ENCODE measurements around the gene ARHGAP9.
"Not testable (repeated sequence)": the region's sequence is repeated elsewhere in the genome, so short reads cannot be mapped to it uniquely, and the experiment has no call there.

The ARHGAP9 gene

DNA sequence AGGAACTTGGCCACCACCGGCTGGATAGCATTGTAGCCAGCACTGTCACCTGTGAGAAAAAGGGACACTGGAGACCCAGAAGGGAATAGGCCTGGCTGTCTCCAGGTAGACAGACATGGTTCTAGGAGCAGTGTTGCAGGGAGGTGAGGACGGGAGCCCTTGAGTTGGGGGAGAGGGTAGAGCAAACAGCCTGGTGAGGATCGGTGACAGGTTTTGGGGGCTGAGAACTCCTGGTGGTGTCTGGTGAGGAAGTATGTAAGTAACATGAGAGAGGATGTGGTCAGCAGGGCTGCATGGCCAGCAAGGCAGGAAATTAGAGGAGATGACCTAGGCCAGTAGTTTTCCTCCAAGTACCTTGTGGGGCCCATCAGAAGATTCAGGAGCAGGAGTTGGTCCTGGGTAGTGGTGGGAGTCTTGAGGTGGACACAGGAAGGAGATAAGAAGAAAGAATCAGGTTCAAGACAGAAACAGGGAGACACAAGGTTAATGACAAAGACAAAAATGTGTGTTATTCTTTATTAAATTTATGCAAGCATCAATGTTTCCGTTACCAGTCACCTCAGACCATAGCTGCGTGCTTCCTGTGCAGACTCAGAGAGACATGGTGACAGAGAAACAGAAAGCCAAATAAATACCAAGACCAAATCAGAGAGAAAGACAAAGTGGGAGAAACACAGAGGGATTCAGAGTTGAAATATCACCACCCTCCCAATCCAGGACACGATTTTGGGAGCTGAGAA, at the start of gene ARHGAP9:
ARHGAP9 (minus strand) TSS at position 491 of the 740 bp plus-strand sequence; CDS start at position 31, 460 bp downstream.
- DNase-seq, result peak; percentile 64

DNA sequence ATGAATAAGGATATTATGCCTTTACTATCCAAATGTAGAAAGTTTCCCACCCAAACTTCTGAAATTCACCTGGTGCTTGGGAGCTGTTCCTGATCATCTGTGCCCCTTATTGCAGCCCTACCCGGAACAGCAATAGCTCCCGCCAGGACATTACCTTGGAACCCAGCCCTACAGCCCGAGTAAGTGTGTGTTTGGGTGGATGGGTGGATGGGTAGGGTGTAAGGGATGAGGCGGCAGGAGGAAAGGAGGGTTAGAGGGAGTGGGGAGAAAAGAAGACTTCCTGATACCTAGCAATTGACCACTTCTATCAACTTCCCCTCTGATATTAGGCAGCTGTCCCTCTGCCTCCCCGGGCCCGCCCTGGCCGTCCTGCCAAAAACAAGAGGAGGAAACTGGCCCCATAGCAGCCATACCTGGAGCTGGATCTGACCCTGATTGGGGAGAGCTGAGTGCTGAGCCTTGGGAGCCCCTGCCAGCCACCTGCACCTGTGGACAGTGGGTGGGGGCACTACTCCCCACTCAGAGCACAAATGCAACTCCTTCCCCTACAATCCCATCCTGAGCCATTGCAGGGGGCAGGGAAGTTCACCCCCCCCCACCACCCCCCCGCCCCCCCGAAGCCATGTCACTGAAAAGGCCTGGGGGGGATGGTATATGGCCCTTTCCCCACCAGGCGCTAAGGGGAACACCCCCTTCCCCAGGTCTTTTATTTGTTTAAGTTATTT, 49.3 kb upstream of the ARHGAP9 start:
- no peak for DNase-seq

DNA sequence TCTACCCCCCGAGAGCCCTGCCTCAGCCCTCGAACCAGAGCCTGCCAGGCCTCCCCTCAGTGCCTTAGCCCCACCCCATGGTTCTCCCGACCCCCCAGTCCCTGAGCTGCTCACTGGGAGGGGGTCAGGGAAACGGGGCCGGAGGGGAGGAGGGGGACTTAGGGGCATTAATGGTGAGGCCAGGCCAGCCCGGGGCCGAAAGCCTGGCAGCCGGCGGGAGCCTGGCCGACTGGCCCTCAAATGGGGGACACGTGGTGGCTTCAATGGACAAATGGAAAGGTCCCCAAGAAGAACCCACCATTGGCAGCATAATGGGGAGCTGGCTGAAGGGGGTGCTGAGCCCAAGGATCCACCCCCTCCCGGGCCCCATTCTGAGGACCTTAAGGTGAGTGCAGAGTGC, 48.5 kb upstream of the ARHGAP9 start:
- no peak for DNase-seq

- no peak for DNase-seq
Observed at GRCh38 chr12:57527184-57527583, 47.5 kb upstream of the ARHGAP9 start.

- DNase-seq, result no peak
Observed at GRCh38 chr12:57526477-57527126, 46.9 kb upstream of the ARHGAP9 start.

DNA sequence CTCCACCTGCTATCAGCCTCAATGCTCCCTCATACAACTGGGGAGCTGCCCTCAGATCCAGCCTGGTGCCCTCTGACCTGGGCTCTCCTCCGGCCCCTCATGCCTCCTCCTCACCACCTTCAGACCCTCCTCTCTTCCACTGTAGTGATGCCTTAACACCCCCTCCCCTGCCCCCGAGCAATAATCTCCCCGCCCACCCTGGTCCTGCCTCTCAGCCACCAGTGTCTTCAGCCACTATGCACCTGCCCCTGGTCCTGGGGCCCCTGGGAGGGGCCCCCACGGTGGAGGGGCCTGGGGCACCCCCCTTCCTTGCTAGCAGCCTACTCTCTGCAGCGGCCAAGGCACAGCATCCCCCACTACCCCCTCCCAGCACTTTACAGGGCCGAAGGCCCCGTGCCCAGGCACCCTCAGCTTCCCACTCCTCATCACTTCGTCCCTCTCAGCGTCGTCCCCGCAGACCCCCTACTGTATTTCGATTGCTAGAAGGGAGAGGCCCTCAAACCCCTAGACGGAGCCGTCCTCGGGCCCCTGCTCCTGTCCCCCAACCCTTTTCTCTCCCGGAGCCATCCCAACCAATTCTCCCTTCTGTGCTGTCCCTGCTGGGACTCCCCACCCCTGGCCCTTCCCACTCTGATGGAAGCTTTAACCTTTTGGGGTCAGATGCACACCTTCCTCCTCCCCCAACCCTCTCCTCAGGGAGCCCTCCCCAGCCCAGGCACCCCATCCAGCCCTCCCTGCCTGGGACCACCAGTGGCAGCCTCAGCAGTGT, 46.1 kb upstream of the ARHGAP9 start:
- no peak for DNase-seq

DNA sequence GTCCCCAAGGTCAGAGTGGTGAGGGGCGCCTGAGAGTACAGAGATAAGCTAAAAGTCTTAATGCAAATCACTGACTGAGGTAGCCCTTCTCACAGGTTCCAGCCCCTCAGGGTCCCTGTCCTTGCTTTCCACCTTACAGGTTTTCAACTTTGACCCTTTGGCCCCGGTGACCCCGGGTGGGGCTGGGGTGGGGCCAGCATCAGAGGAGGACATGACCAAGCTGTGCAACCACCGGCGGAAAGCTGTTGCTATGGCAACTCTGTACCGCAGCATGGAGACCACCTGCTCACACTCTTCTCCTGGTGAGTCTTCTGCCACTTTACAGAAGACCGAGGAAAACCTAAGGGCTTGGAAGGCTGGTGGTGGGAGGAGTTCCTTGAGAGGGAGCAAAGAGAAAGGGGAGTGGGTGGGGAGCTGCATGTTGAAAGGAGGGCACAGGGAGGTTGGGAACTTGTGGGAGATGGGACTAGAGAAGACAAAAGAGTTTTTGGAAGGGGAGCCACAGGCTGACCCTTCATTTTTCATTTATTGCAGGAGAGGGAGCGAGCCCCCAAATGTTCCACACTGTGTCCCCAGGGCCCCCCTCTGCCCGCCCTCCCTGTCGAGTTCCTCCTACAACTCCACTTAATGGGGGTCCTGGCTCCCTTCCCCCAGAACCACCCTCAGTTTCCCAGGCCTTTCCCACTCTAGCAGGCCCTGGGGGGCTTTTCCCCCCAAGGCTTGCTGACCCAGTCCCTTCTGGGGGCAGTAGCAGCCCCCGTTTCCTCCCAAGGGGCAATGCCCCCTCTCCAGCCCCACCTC, 45.3 kb upstream of the ARHGAP9 start:
- no peak for DNase-seq

DNA sequence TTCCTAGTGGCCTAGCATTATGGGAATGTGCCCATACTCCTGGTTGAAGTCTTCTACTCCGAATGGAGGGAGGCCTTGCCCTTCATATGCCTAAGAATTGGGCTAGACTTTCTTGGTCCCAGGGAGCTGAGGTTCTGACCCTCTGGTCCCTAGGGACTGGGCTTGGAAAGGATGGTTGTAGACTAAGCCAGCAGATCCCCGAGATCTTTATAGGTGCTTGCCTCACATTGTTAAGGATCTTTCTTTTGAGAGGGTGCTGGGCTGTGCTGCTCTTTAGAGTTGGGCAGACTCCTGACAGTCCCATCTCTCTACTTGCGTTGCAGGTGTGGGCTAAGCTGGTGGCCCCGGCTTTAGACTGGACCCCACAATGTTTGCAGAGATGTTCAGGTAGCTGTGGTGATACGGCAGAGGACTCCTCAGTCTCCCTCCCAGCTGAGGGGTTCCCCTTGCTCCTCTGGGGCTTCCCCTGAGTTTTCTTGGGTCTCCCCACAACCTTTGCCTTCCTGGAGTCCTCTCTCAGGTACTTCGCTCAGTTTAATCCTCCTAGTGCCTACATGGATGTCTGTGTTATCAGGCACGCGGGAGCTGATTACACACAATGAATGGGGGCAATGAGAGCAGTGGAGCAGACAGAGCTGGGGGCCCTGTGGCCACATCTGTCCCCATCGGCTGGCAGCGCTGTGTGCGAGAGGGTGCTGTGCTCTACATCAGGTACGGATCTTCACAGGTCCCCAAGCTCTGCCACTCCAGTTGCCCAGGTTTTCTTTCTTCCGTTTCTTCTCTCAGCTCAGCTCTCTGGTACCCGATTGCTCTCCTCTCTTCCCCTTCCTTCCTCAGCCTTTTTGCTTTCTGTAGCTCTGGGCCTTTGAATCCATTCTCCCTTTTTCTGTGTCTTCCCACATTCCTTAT, 44.3 kb upstream of the ARHGAP9 start:
- peak; percentile 21 for DNase-seq

DNA sequence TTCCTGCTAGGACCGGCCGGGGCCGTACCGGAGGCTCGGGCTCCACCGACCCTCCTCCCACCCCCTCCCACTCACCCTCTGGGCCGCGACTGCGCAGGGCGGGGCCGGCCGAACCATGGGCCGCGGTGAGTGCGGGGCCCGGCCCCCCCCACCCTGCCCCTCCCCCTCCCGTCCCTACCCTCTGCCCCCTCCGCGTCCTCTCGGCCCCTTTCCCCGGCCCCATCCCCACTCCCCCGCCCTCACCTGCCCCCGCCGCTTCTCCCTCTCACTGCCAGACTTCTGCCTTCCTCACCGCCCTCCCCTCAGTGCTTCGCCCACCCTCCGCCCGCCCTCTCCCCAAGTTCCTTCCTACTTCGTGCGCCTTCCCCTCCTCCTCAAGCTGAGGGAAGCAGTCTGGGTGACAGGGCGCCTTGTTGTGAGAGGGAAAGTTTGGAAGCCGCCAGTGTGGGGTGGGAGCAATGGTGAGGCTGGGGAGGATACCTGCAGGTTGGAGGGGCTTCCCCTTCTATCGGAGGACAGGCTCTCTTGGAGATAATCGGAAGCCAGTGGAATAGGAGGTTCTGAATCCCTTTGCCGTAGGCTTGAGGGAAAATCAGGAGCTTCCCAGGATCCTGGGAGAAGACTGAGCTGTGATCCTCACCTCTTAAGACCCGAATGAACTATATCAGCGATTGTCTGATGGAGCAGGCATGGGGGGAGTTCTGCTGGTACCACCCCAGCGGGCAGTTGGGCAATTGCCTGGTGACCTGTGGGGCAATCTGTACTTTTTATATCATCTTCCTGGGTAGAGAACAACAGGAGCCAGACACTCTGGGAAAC, 43.4 kb upstream of the ARHGAP9 start:
- peak; percentile 55 for DNase-seq

- DNase-seq, result peak; percentile 92
Observed at GRCh38 chr12:57522011-57522886, 42.6 kb upstream of the ARHGAP9 start, which contains the start of gene MBD6. MBD6 (plus strand) TSS chr12:57522824; CDS start chr12:57524304, 1,480 bp downstream.

- DNase-seq, result no peak
Observed at GRCh38 chr12:57521525-57522010, 41.9 kb upstream of the ARHGAP9 start.

GRCh38 chr12:57520053-57520818, 40.6 kb upstream of the ARHGAP9 start, which contains the start of gene DDIT3:
DDIT3 (minus strand) TSS chr12:57520514; CDS start chr12:57517406, 3,108 bp downstream.
- DNase-seq, result peak; percentile 100

- DNase-seq, result peak; percentile 40
Observed at GRCh38 chr12:57519796-57520052, 40.1 kb upstream of the ARHGAP9 start.

DNA sequence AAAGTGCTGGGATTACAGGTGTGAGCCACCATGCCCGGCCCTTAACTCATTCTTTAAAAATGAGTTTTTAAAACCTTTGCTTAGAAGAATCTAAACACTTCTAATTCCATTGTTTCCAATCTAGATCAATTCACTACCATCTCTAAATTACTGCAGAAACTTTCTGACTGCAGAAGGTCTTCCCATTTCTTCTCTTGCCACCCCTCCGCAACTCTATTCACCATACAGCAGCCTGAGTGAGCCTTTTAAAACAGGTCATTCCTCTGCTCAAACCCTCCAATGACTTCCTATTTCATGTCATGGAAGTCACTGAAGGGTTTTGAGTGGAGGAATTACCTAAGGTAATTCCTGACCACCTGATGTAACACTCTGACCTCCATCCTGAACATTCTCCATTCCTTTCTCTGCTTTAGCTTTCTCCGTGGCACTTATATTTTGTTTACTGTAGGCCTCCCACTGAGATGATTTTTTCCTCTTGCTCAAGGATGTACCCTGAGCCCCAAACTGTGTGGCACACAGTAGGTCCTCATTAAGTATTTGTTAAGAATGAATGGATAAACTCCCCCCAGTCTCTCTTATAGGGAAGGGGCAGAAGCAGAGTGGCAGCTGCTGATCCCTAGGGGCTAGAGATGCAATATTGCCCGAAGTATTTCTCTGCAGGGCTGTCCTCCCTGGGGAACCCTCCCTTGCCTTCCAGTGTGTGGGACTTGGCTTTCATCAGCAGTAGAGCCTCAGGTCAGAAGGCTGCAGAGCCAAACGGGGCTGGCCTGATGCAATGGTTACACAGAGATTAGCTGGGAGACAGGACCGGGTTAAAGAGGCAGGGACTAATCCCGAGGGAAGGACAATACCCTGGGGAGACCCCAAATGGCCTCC, 39.5 kb upstream of the ARHGAP9 start:
- DNase-seq, result peak; percentile 33

DNA sequence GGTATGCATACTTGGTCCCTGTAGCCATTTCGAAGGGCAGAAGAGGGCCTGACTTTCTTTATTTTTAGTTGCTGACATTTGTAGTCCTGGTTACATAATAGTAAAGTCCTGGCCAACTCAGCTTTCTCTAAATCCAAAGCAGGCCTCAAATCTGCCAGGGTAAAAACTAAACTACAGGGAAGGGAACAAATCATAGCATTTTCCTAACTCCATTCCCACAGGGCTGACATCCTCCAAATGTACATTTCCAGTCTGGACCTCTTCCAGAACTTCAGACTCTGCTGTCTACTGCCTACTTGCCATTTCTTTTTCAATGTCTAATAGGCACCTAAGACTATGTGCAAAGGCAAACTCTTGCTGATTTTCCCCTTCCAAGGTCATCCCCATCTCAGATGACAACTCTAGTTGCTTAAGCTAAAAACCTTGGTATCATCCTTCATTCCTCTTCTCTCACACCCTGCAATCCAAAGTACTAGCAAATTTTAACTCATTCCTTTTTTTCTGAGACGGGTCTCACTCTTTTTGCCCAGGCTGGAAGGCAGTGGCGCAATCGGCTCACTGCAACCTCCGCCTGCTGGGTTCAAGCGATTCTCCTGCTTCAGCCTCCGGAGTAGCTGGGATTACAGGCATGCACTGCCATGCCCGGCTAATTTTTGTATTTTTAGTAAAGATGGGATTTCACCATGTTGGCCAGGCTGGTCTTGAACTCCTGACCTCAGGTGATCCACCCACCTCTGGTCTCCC, 38.7 kb upstream of the ARHGAP9 start:
- DNase-seq, result no peak

GRCh38 chr12:57517718-57518117, 38.1 kb upstream of the ARHGAP9 start:
- DNase-seq, result not testable (repeated sequence)
